ENCODE results near the gene CEP131. TPM values are rescaled to one million over a fixed set of nuclear protein-coding genes. Genes with fewer than 3 reads are reported as not detected.

CEP131 gene
- 10 to 100 TPM in 6 of 8 experiments, 1 to 10 TPM in 2; 5.0 to 34.3 (median 14.8) TPM for total RNA-seq

- in situ Hi-C loops (cut with MboI; ENCODE audit: low pct_unique_long_range_greater_than_20kb in 2 of 9, low sequenced_read_pairs in 9 of 9, unreplicated experiment in 9 of 9), result no loop called here
- 0 to 60% (median 17%) methylated on average over 1 to 7 of the region's 79 CpGs; no CpG with 5 or more reads in 3 of the 10 experiments for WGBS, 10 experiments
- peak; percentile 97 to 99 (median 98) for ATAC-seq (replicated peaks in 6 of 8)
- Histone ChIP-seq H3K4me3 (peak within 1 kb of the TSS; percentile 65 to 96 (median 92)), H3K27ac (no peak within 1 kb of the TSS), H3K4me1 (replicated peaks in 1 of 2) (peaks cover 14 to 15% of the 10 kb centered on the region in 2 donors)
These were observed at the start of gene CEP131 for GRCh38 chr17:81222906-81223761. TSS of gene CEP131 (minus strand) at chr17:81222965. CDS start at chr17:81220056, 2,909 bp downstream.

DNA sequence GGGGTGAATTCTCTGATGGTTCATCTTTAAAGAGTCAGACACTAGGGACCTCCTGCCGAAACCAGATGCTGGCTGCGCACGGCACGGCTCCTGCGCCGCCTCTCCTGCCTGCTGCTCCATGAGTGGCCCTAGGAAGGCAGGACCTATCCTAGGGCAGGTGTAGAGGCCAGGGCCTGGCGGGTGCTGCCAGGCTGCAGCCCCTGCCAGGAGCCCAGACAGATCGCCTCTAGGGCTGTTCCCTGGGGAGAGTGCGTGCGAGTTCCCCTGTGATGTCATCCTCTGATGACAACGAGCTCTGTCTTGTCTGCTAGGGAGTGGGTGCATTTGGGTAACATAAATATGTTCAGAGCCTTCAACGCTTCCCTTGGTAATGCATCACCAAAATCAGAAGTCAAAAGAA, 48.5 kb upstream of the CEP131 start:
- no peak overlapping the region for H3K4me3 ChIP-seq
- H3K4me1 ChIP-seq (replicated peaks in 1 of 2), result peaks cover 8 to 12% of the 10 kb centered on the region in 2 donors
- no peak overlapping the region for H3K27ac ChIP-seq
- WGBS, 10 experiments, result 40 to 100% (median 88%) methylated on average over 1 to 8 of the region's 12 CpGs; no CpG with 5 or more reads in 2 of the 10 experiments
- peak in 2 of 8 experiments; percentile 49 to 58 for ATAC-seq (replicated peaks in 6 of 8)
- in situ Hi-C loops (cut with MboI; ENCODE audit: low pct_unique_long_range_greater_than_20kb in 2 of 9, low sequenced_read_pairs in 9 of 9, unreplicated experiment in 9 of 9), result loop anchor here in 3 of 9 experiments (25.0 kb wide), 2 partner anchors 216 to 241 kb away; partner anchors contain the start of gene ACTG1 (in 1 of the 3)

DNA sequence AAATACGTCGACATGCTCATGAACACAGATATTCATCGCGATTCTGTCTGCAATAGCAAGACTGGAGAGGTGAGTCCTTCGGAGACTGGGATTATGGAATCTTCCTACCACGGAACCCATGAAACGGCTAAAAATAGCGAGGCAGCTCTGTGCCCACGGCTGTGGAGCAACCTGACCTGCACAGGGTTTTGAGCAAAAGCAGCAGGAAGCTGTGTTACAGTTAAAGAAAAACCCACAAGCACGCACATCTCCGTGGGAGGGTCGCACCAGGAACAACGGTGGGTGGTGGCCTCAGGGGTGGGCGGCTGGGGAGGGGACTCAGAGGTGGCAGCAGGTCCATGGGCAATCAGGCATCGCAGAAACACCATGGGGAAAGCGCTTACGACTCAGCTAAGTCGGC, 47.5 kb upstream of the CEP131 start:
- in situ Hi-C loops (cut with MboI; ENCODE audit: low pct_unique_long_range_greater_than_20kb in 2 of 9, low sequenced_read_pairs in 9 of 9, unreplicated experiment in 9 of 9), result loop anchor here in 3 of 9 experiments (25.0 kb wide), 2 partner anchors 217 to 242 kb away; partner anchors contain the start of gene ACTG1 (in 1 of the 3)
- WGBS, 10 experiments, result 80 to 100% (median 93%) methylated on average over 2 to 4 of the region's 18 CpGs; no CpG with 5 or more reads in 7 of the 10 experiments
- H3K4me1 ChIP-seq (replicated peaks in 1 of 2), result peaks cover 8 to 12% of the 10 kb centered on the region in 2 donors
- ATAC-seq (replicated peaks in 6 of 8), result no peak
- H3K4me3 ChIP-seq, result no peak overlapping the region
- no peak overlapping the region for H3K27ac ChIP-seq

DNA sequence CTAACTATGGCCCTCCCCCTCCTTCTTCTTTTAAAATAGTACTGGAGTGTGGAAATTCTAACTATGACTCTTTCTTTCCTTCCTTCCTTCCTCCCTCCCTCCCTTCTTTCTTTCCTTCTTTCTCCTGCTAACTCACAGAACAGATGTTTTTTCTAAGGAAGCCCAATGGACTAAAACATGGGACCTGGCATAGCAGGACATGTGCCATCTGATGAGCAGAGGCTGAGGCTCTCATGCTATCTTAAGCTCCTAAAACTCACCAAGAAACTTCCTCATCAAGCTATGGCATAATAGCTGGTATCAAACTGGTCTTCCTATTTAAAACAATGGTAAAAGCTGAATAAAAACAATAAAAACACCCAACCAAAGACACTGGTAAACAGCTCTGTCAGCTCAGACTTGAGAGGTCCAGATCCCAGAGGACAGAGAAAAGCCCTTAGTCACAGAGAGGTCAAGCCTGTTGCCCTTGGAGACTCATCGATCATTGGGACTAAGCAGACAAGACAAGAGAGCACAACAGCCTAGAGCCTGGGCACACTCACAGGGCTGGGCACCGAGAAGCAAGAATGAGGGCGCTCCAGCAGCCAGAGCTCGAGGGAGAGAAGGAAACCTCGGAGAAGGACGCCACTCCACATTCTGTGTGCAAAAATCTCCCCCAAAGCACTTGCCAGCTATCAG, 44.8 kb upstream of the CEP131 start:
- H3K4me1 ChIP-seq (replicated peaks in 1 of 2), result peaks cover 8 to 12% of the 10 kb centered on the region in 2 donors
- in situ Hi-C loops (cut with MboI; ENCODE audit: low pct_unique_long_range_greater_than_20kb in 2 of 9, low sequenced_read_pairs in 9 of 9, unreplicated experiment in 9 of 9), result loop anchor here in 3 of 9 experiments (25.0 kb wide), 2 partner anchors 220 to 245 kb away; partner anchors contain the start of gene ACTG1 (in 1 of the 3)
- peak in 5 of 8 experiments; percentile 53 to 84 (median 77) for ATAC-seq (replicated peaks in 6 of 8)
- H3K4me3 ChIP-seq, result no peak overlapping the region
- 0 to 93% (median 44%) methylated on average over 1 to 5 of the region's 6 CpGs; no CpG with 5 or more reads in 6 of the 10 experiments for WGBS, 10 experiments
- H3K27ac ChIP-seq, result no peak overlapping the region

GRCh38 chr17:81265576-81265975, 42.8 kb upstream of the CEP131 start:
- Histone ChIP-seq H3K4me1 (replicated peaks in 1 of 2) (peaks cover 8 to 12% of the 10 kb centered on the region in 2 donors), H3K4me3 (no peak overlapping the region), H3K27ac (no peak overlapping the region)
- ATAC-seq (replicated peaks in 6 of 8), result no peak
- in situ Hi-C loops (cut with MboI; ENCODE audit: low pct_unique_long_range_greater_than_20kb in 2 of 9, low sequenced_read_pairs in 9 of 9, unreplicated experiment in 9 of 9), result loop anchor here in 3 of 9 experiments (25.0 kb wide), 2 partner anchors 222 to 247 kb away; partner anchors contain the start of gene ACTG1 (in 1 of the 3)
- 80 to 100% (median 95%) methylated on average over 1 to 9 of the region's 22 CpGs; no CpG with 5 or more reads in 6 of the 10 experiments for WGBS, 10 experiments

DNA sequence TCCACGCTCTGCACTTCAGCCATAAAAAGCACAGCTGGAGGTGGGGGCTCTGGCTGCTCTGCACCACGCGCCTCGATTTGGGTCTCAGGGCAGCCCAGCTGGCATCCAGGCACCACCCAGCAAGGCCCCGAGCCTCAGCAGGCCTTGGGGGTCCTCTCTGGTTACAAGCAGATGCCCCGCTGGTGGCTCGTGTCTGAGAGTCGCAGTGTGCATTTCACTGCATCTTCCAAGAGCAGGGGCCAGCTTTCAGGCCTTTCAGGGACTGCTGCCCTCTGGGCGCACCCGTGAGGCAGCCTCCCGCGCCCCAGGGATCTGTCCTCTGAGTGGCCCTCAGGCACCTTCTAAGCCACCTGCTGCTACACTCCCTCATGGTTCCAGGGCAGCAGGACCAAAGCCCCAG, 41.9 kb upstream of the CEP131 start:
- ATAC-seq (replicated peaks in 6 of 8), result no peak
- no peak overlapping the region for H3K27ac ChIP-seq
- peaks cover 8 to 12% of the 10 kb centered on the region in 2 donors for H3K4me1 ChIP-seq (replicated peaks in 1 of 2)
- WGBS, 10 experiments, result 80 to 100% (median 92%) methylated on average over 1 to 4 of the region's 12 CpGs; no CpG with 5 or more reads in 7 of the 10 experiments
- H3K4me3 ChIP-seq, result no peak overlapping the region
- in situ Hi-C loops (cut with MboI; ENCODE audit: low pct_unique_long_range_greater_than_20kb in 2 of 9, low sequenced_read_pairs in 9 of 9, unreplicated experiment in 9 of 9), result loop anchor here in 3 of 9 experiments (25.0 kb wide), 2 partner anchors 223 to 248 kb away; partner anchors contain the start of gene ACTG1 (in 1 of the 3)

DNA sequence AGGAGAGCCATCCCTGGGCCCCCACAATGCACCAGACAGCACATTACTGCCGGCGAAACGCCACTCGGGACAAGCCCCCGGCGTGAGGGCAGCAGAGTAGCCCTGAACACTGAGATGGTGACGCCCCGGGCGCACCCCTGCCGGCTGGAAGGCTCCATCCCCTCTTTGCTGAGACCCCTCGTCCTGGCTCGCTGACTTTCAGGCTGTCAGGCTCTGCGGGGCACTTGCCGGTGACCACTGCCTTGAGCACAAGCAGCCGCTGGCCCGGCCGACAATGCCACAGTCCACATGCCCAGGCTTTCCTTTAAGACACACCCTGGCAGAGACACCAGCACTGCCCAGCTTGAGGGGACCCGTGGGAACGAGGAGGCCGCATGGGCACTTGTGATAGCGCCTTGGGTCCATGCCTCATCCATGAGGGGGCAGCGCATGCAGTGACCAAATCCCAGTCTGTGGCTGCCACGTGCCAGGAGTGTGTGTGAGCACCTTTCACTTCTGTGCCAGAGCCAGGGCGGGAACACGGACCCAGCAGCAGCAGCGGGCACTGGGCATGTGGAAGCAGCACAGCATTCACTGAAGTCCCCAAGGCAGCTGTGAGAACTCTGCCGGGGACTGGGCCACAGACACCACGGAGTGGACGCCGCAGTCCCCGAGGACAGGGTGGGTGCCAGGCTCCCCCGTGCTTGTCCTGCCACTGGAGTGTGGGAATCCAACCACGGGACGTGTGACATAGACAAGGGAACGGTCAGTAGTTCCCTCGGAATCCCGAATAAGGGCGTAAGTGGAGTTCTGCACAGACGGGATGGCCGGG, 40.8 kb upstream of the CEP131 start:
- in situ Hi-C loops (cut with MboI; ENCODE audit: low pct_unique_long_range_greater_than_20kb in 2 of 9, low sequenced_read_pairs in 9 of 9, unreplicated experiment in 9 of 9), result loop anchor here in 3 of 9 experiments (25.0 kb wide), 2 partner anchors 224 to 249 kb away; partner anchors contain the start of gene ACTG1 (in 1 of the 3)
- Histone ChIP-seq H3K4me1 (replicated peaks in 1 of 2) (peaks cover 8 to 12% of the 10 kb centered on the region in 2 donors), H3K27ac (no peak overlapping the region), H3K4me3 (no peak overlapping the region)
- ATAC-seq (replicated peaks in 6 of 8), result no peak
- 90 to 100% (median 100%) methylated on average over 1 to 5 of the region's 40 CpGs; no CpG with 5 or more reads in 6 of the 10 experiments for WGBS, 10 experiments

DNA sequence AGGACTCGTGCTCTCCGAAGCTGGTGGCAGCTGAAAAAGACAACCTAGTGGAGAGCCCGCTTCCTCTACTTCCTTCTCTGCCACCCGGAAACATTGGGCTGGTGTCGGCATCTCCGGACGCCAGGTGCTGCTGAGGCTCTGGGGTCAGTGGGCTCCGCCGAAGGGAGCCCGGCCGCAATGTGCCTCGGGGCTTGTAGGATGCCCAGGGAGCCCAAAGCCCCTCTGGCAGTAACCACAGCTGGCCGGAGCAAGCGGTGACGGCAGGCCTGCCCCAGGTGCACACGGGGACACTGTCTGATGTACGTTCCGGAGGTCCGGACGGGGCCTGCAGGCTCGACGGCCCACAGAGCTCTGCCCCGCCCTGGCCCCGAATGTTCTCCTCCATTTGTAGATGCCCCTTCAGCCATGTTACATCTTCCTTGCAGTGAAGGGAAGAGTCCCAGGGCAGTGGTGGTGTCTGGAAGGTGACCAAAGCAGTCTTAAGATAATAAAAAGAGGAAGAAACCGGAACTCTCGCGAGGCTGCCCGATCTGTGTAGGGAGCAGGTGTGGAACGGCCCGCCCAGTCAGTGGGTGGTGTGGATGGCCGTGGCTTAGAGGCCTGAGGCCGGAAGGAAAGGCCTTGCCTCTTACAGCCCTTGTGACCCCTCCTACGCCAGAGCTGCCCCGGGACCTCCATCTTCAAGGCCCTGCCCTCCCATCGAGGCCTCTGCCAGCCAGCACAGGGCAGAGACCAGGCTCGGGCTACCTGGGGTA, 39.0 kb upstream of the CEP131 start:
- no peak for ATAC-seq (replicated peaks in 6 of 8)
- no peak overlapping the region for H3K27ac ChIP-seq
- WGBS, 10 experiments, result 84 to 96% (median 93%) methylated on average over 3 to 12 of the region's 36 CpGs; no CpG with 5 or more reads in 3 of the 10 experiments
- peaks cover 0 to 10% of the 10 kb centered on the region in 2 donors for H3K4me1 ChIP-seq (replicated peaks in 1 of 2)
- no peak overlapping the region for H3K4me3 ChIP-seq
- in situ Hi-C loops (cut with MboI; ENCODE audit: low pct_unique_long_range_greater_than_20kb in 2 of 9, low sequenced_read_pairs in 9 of 9, unreplicated experiment in 9 of 9), result loop anchor here in 3 of 9 experiments (25.0 kb wide), 2 partner anchors 226 to 251 kb away; partner anchors contain the start of gene ACTG1 (in 1 of the 3)

DNA sequence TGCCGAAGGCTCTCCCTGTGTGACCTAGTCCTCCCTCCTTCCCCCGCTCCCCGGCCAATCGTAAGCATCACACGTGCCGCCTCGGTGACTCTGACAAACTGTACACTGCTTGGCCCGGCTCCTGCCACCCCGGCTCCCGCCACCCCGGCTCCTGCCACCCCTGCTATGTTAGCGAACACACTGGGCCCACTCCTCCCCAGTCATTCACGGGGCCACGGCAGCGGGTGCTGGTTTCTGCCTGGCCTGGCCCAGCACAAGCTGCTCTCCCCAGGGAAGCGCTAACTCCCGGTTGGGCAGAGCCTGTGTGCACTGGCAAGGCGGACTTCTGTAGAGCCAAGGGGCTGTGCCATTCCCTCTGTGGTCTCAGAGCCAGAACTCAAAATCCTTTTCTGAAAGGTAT, 38.3 kb upstream of the CEP131 start:
- Histone ChIP-seq H3K27ac (no peak overlapping the region), H3K4me3 (no peak overlapping the region), H3K4me1 (replicated peaks in 1 of 2) (peaks cover 0 to 10% of the 10 kb centered on the region in 2 donors)
- WGBS, 10 experiments, result 58 to 80% methylated on average over 2 of the region's 18 CpGs; no CpG with 5 or more reads in 8 of the 10 experiments
- in situ Hi-C loops (cut with MboI; ENCODE audit: low pct_unique_long_range_greater_than_20kb in 2 of 9, low sequenced_read_pairs in 9 of 9, unreplicated experiment in 9 of 9), result loop anchor here in 3 of 9 experiments (25.0 kb wide), 2 partner anchors 226 to 251 kb away; partner anchors contain the start of gene ACTG1 (in 1 of the 3)
- no peak for ATAC-seq (replicated peaks in 6 of 8)

GRCh38 chr17:81260641-81261040, 37.9 kb upstream of the CEP131 start:
- Histone ChIP-seq H3K4me3 (no peak overlapping the region), H3K27ac (no peak overlapping the region), H3K4me1 (replicated peaks in 1 of 2) (peaks cover under 1 to 10% of the 10 kb centered on the region in 2 donors)
- in situ Hi-C loops (cut with MboI; ENCODE audit: low pct_unique_long_range_greater_than_20kb in 2 of 9, low sequenced_read_pairs in 9 of 9, unreplicated experiment in 9 of 9), result loop anchor here in 3 of 9 experiments (25.0 kb wide), 2 partner anchors 227 to 252 kb away; partner anchors contain the start of gene ACTG1 (in 1 of the 3)
- WGBS, 10 experiments, result 88 to 100% (median 93%) methylated on average over 1 to 6 of the region's 19 CpGs; no CpG with 5 or more reads in 5 of the 10 experiments
- ATAC-seq (replicated peaks in 6 of 8), result no peak

DNA sequence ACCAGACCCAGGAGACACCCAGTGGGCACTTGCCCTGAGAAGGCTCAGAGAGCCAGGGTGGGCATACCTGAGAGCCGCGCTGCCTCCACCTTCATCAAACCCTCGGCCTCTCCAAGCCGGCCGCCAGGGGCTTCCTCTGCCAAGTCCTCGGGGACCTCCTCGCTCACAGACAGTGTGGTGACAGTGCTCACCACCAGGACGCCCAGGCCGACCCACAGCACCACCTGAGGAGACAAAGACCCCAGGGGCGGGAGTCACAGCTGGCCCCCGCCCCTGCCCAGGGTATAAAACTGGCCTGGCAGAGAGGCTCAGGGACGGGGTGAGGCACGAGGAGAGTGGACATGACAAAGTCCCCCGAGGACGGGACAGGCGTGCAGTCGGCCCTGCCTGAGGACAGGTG, 37.4 kb upstream of the CEP131 start:
- no peak overlapping the region for H3K4me3 ChIP-seq
- in situ Hi-C loops (cut with MboI; ENCODE audit: low pct_unique_long_range_greater_than_20kb in 2 of 9, low sequenced_read_pairs in 9 of 9, unreplicated experiment in 9 of 9), result loop anchor here in 3 of 9 experiments (25.0 kb wide), 2 partner anchors 227 to 252 kb away; partner anchors contain the start of gene ACTG1 (in 1 of the 3)
- H3K4me1 ChIP-seq (replicated peaks in 1 of 2), result peaks cover 5 to 13% of the 10 kb centered on the region in 2 donors
- H3K27ac ChIP-seq, result no peak overlapping the region
- 95 to 100% methylated on average over 1 to 3 of the region's 17 CpGs; no CpG with 5 or more reads in 8 of the 10 experiments for WGBS, 10 experiments
- no peak for ATAC-seq (replicated peaks in 6 of 8)
